Keratinocyte (primary cell): ENCODE data around the gene ZNF362.

Source experiments
- CTCF ChIP-seq, 3 experiments: IDR thresholded peaks in 1 of 3; conservative IDR thresholded peaks in 1 of 3; optimal IDR thresholded peaks in 1 of 3; 2 replicates in 2 of 3; 3 replicates in 1 of 3; pipeline versions ENCODE3 to v1.5.1; 2011; ENCODE audit warnings: low read length in 3 of 3, mild to moderate bottlenecking in 3 of 3, moderate library complexity in 2 of 3, control low read depth in 1 of 3, inconsistent platforms in 1 of 3; ENCODE audit not compliant: insufficient read depth in 2 of 3; ENCODE audit errors: extremely low read depth in 1 of 3
- EZH2 ChIP-seq: IDR thresholded peaks from one replicate; pipeline ENCODE4 v1.6.1; 2012; ENCODE audit warnings: inconsistent platforms, mild to moderate bottlenecking, low read length, moderate library complexity

- TF ChIP-seq CTCF (optimal IDR thresholded peaks at IDR 0.05 in 1 of 3, IDR thresholded peaks at IDR 0.05 in 1 of 3, conservative IDR thresholded peaks at IDR 0.05 in 1 of 3; ENCODE audit: extremely low read depth in 1 of 3, insufficient read depth in 2 of 3, low read length in 3 of 3) = no peak
- no peak for TF ChIP-seq EZH2
Observed at GRCh38 chr1:33273961-33274371, 17.7 kb downstream of the ZNF362 start.
